Measurements from ENCODE around the gene SEC22B. TPM values are rescaled to one million over a fixed set of nuclear protein-coding genes. Genes with fewer than 3 reads are reported as not detected.
A peak's percentile ranks its signal among the peaks of the same experiment; 100 is the strongest.
"Not testable (repeated sequence)": the region's sequence is repeated elsewhere in the genome, so short reads cannot be mapped to it uniquely, and the experiment has no call there.

SEC22B gene
- total RNA-seq (2014; rRNA removed; shearing (Covaris generic)): 31.0 and 40.8 TPM in 2 replicates

DNA sequence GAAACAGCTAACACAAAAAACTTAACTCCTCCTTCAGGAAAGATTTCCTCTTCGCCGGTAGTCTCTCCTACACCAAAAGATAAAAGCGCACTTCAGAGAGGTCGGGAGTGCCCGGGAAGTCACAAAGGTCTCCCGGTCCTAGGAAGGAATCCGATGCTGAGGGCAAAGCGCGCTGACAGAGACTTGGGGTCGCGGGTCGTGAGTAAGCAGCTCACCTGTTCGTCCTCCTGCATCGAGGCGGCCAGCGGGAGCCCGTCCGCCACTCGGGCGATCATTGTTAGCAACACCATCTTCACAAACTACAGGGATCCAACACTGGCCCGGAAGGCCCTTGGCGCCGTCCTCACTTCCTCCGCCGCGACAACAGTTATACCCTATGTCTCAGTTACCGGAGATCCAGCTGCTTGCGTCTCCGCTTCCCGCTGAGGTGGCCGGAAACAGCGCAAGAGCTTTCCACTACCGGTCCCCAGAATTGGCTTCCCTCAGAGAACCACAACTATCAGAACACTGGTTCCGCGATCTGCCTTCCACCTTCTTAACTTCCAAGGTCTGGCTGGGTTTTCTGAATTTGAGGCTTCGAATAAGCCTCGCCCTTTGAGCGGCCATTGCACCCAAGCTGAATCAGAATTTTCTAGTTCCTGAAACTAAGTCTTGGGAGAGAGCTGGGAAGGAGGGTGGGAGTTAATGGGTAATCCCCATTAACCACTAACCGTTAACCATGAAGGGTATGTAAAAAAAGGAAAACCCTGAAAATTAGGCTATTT, at the start of gene SEC22B:
SEC22B (minus strand) TSS at position 429 of the 764 bp plus-strand sequence; CDS start at position 290, 139 bp downstream.
- H3K27ac ChIP-seq: peak within 1 kb of the TSS; percentile 68
- peaks cover 22% of the 10 kb centered on the region for H3K4me1 ChIP-seq (replicated peaks)
- H3K4me3 ChIP-seq: peak within 1 kb of the TSS; percentile 68
- no peaks in the 10 kb centered on the region for H3K9me3 ChIP-seq (replicated peaks)
- H3K36me3 ChIP-seq: 0 out of 2 replicates have a peak, but pooled peaks cover 2% of the 10 kb centered on the region
- DNase-seq (ENCODE audit: low read depth in 1 of 2, low spot score in 2 of 2): peak; percentile 85 to 88
- H3K27me3 ChIP-seq (replicated peaks): no peaks in the 10 kb centered on the region

DNA sequence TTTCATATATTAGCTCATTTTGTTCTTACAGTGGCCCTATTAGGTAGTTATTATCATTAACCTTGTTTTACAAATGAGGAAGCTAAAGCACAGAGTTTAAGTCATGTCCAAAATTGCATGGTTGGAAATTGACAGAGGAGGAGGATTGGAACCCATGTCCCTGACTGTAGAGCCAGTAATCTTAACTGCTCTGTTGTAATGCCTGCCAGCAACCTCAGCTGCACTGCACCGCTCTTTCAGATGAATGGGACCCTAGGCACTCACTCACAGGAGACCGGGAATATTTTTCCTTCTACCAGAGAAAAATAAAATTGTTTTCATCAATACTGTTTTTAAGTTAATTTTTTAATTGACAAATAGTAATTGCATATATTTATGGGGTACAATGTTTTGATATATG, 41.6 kb upstream of the SEC22B start:
- not testable (repeated sequence) for H3K4me3 ChIP-seq; H3K4me1 ChIP-seq (replicated peaks); H3K9me3 ChIP-seq (replicated peaks); DNase-seq (ENCODE audit: low read depth in 1 of 2, low spot score in 2 of 2); H3K36me3 ChIP-seq; H3K27me3 ChIP-seq (replicated peaks); H3K27ac ChIP-seq

DNA sequence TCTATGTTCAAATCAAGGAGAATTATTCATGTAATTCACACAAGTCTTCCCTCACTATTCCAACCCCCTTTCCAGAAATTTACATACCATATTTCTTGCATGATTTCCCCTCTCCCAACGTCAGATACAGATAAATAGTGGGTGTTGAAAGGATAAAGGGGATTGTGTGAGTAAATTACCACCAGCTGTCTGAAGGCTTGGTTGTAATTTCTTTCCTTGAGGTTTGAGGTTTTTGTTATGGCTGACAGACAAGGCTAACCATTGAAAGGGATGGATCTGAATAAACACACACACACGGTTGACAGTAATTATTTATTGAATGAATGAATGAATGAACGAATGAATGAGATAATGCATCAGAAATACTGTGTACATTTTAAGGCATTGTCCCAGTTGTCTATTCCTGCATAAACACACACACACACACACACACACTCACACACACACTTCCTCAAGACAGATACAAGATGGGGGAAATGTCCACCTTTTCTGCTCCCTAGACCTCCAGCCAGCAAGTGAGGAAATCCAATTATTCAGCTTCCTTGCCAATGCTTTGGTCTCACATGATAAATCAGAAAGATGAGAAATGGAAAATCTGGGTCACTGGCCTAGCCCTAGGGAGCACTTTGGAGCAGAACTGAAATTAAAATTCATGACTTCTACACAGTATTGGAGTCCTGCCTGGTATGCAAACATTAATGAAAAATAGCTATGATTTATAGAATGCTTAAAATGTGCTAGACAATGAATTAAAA, 41.0 kb upstream of the SEC22B start:
- not testable (repeated sequence) for H3K4me1 ChIP-seq (replicated peaks); H3K9me3 ChIP-seq (replicated peaks); DNase-seq (ENCODE audit: low read depth in 1 of 2, low spot score in 2 of 2); H3K4me3 ChIP-seq; H3K27me3 ChIP-seq (replicated peaks); H3K36me3 ChIP-seq; H3K27ac ChIP-seq

DNA sequence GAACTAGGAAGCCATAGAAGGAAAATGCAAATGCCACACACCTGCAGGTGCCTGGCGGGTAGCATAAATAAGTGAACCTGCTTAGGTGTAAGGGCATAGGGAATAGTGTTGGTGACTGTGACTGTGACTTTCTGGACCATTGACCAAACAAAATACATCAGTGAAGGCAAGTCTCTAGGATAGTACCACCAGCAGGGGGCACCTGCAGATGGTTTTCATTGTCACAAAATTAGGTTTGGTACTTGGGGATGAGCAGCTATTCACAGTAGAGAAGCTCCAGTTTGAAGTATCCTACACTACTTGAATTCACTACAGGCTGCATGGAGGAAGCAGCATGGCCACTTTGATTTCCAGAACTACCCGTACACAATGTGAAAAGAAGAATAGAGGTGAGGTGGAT, 37.3 kb upstream of the SEC22B start:
- not testable (repeated sequence) for H3K36me3 ChIP-seq; H3K27me3 ChIP-seq (replicated peaks); DNase-seq (ENCODE audit: low read depth in 1 of 2, low spot score in 2 of 2); H3K4me1 ChIP-seq (replicated peaks); H3K27ac ChIP-seq; H3K4me3 ChIP-seq; H3K9me3 ChIP-seq (replicated peaks)

DNA sequence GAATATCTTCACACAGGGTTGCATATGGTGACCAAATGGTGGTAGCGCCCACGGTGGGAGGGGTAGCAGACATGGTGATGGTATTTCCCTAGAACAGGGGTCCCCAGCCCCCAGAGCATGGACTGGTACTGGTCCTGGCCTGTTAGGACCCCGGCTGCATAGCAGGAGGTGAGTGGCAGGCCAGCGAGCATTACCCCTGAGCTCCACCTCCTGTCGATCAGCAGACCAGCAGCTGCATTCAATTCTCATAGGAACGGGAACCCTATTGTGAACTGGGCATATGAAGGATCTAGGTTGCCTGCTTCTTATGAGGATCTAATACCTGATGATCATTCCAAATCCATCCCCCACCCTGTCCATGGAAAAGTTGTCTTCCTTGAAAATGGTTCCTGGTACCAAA, 34.4 kb upstream of the SEC22B start:
- H3K27ac ChIP-seq; H3K9me3 ChIP-seq (replicated peaks); H3K4me3 ChIP-seq; DNase-seq (ENCODE audit: low read depth in 1 of 2, low spot score in 2 of 2); H3K4me1 ChIP-seq (replicated peaks); H3K36me3 ChIP-seq; H3K27me3 ChIP-seq (replicated peaks): not testable (repeated sequence)

DNA sequence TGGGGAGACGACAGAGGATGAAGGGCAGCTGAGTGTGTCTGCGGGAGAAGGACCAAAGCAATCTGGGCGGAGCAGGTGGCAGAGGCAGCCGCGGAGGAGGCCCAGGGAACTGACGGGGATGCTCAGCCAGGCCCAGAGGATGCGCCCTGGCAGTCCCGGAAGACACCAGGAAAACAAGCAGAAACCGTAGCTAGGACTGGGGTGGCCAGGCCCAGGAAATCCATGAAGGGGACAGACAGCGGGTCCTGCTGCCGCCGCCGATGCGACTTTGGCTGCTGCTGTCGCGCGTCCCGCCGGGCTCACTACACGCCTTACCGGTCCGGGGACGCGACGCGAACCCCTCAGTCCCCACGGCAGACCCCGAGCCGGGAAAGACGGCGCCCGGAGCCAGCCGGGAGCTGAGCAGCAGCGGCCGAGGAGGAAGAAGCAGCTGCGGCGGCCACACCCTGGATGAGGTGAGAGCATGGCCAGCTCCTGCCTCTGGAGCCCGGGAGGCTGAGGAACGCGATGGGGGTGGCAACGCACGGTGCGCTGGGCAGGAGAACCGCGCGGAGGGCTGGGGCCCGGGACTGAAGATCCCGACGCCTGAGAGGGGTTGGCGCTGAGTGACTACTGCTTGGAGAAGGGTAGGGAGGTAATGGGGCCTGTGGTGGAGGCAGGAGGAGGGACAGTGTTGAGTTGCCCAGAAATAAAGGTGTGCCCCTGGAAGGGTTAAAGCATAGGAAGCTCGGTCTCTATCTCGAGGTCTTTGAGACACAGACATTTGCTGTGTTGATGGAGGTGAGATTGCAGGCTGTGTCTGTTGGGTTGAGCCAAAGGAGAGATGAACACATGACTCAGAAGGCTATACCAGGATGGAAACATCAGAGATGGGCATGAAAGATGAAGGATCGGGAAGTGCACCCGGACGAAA, 20.8 kb upstream of the SEC22B start:
- not testable (repeated sequence) for H3K9me3 ChIP-seq (replicated peaks); H3K27me3 ChIP-seq (replicated peaks); H3K27ac ChIP-seq; H3K4me3 ChIP-seq; H3K4me1 ChIP-seq (replicated peaks); DNase-seq (ENCODE audit: low read depth in 1 of 2, low spot score in 2 of 2); H3K36me3 ChIP-seq

DNA sequence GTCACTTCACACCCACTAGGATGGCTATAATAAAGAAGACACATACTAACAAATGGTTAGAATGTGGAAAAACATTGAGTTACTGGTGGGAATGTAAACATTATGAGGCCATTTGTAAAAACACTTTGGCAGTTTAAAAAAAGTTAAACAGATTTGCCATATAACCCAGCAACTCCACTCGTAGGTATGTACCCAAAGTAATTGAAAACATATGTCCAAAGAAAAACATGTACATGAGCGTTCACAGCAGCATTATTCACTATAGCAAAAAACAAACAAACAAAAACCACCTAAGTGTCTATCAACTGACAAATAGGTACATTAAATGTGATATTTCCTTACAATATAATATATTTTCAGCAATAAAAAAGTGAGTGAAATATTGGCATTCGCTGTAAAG, 12.3 kb upstream of the SEC22B start:
- H3K4me1 ChIP-seq (replicated peaks); H3K36me3 ChIP-seq; H3K9me3 ChIP-seq (replicated peaks); H3K4me3 ChIP-seq; DNase-seq (ENCODE audit: low read depth in 1 of 2, low spot score in 2 of 2); H3K27ac ChIP-seq; H3K27me3 ChIP-seq (replicated peaks): not testable (repeated sequence)

DNA sequence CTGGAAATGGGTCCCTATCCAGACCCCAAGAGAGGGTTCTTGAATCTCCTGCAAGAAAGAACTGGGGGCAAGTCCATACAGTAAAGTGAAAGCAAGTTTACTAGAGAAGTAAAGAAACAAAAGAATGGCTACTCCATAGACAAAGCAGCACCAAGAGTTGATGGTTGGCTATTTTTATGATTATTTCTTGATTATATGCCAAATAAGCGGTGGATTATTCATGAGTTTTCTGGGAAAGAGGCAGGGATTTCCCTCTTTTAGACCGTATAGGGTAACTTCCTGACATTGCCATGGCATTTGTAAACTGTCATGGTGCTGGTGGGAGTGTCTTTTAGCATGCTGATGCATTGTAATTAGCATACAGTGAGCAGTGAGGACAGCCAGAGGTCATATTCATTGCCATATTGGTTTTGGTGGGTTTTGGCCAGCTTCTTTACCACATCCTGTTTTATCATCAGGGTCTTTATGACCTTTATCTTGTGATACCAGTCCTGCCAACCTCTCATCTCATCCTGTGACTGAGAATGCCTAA, 5.9 kb upstream of the SEC22B start:
- not testable (repeated sequence) for H3K27ac ChIP-seq; H3K9me3 ChIP-seq (replicated peaks); H3K4me3 ChIP-seq; H3K27me3 ChIP-seq (replicated peaks); H3K36me3 ChIP-seq; DNase-seq (ENCODE audit: low read depth in 1 of 2, low spot score in 2 of 2)
- H3K4me1 ChIP-seq (replicated peaks): peaks cover 17% of the 10 kb centered on the region

DNA sequence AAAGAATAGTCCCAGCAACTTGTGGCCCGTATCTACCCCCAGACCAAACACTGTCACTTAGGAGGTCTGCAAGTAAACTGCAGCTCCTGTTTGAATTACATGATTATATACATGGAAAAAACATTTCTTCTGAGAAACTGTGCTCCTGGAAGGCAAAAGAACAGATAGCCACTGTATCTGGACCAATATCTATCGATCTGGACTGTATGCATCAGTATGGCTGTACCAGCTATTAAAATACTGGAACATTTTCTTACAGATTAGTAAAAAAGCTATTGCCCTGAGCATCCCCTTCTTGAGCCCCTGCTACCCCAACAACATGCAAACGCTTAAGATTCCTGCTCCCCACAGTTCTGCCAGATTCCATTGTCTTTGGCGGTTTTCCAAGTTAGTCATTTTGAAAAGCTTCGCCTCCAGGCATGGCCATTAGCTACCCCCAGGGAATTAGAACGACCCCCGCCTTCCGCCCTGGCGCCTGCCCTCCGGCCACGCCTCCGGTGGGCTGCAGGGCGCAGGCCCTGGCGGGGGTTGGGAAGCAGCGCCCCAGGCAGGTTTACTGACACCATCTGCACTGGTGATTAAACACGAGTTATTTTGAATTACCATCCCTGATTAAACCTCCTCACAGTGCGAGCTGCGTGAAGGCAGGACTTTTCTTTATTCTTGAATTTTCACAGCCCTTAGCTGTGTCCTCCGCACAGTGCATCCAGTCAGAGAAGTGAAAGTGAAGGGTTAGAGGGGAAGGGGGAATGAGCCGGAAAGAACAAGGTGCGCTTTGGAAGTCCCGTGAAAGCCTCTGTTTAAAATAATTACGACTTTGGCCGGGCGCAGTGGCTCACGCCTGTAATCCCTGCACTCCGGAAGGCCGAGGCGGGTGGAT, 3.7 kb upstream of the SEC22B start:
- H3K27me3 ChIP-seq (replicated peaks); H3K9me3 ChIP-seq (replicated peaks); H3K4me3 ChIP-seq; H3K36me3 ChIP-seq: not testable (repeated sequence)
- DNase-seq (ENCODE audit: low read depth in 1 of 2, low spot score in 2 of 2): peak; percentile 73 to 76
- Histone ChIP-seq H3K4me1 (replicated peaks) (peaks cover 22% of the 10 kb centered on the region), H3K27ac (peak overlapping the region; percentile 60)

DNA sequence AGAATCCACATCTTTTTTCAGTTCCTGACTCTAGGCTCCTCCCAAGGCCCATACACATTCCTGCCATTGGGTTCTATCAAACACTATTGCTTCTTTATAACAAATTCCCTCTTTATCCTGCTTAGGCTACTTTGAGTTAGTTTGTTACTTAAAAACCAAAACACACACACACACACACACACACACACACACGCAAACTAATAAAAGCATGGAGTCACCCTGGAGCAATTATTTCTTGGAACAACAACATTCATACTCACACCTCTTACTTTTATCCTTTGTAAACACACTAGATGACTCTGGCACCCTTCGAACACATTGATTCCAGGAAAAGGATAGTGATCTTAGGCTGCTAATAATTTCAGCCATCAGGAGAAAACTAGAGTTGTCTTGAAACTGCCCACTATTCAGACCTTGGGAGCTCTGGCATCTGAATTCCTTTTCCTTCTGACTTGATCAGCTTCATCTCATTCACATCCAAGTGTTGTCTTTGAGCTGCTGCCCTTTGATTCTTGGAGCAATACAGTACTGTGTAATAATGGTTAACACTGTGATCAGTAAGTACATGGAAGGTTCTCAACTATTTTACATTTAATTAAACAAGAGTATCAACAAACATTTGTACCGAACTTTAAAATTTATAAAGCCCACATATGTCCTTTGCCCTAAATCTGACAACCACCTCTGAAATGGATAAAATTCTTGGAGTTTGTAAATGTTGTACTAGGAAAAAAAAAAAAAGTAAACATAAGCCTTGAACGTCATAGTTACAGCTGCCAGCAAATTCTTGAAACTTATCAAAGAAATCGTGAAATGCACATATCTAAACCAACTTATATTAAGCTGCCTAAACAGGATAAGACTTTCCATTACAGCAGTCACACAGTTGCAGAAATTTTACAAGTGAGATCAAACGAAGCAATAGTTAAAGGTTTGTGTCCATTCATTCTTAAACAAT, 2.8 kb upstream of the SEC22B start:
- Histone ChIP-seq H3K27me3 (replicated peaks) (no peaks in the 10 kb centered on the region), H3K27ac (peak overlapping the region; percentile 60), H3K4me1 (replicated peaks) (peaks cover 22% of the 10 kb centered on the region), H3K4me3 (no peak overlapping the region), H3K36me3 (0 out of 2 replicates have a peak, but pooled peaks cover 2% of the 10 kb centered on the region), H3K9me3 (replicated peaks) (no peaks in the 10 kb centered on the region)
- DNase-seq (ENCODE audit: low read depth in 1 of 2, low spot score in 2 of 2): peak in 1 of 2 experiments; percentile 60

DNA sequence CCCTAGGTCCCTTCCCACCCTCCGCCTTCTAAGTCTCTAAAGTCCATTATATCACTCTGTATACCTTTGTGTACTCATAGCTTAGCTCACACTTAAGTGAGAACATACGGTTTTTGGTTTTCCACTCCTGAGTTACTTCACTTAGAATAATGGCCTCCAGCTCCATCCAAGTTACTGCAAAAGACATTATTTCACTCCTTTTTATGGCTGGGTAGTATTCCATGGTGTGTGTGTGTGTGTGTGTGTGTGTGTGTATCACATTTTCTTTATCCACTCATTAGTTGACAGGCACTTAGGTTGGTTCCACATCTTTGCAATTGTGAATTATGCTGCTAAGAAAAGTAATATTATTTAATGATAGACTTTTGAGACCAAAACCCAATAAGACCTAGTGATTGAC, 1.7 kb upstream of the SEC22B start:
- not testable (repeated sequence) for DNase-seq (ENCODE audit: low read depth in 1 of 2, low spot score in 2 of 2); H3K27ac ChIP-seq; H3K9me3 ChIP-seq (replicated peaks); H3K27me3 ChIP-seq (replicated peaks); H3K4me3 ChIP-seq; H3K36me3 ChIP-seq
- peaks cover 22% of the 10 kb centered on the region for H3K4me1 ChIP-seq (replicated peaks)

DNA sequence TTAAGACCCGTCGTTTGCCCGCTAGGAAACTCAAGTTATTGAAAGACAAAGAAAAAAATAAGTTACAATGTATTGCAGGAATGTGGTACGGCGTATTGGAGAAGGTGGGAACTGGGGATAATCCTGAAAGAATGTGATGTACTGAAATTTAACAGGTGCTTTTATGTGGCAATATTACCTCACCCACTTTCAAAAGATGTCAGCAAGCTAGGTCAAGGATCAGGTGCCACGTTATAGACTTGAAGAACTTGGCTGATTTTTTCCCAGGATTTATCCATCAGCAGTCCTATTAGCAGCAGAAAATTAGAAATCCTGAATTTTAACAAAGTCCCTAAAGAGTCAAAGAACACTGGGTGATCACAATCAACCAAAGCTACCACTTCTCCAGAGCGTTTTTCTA, 632 bp downstream of the SEC22B start:
- H3K9me3 ChIP-seq (replicated peaks); H3K27me3 ChIP-seq (replicated peaks); H3K36me3 ChIP-seq; DNase-seq (ENCODE audit: low read depth in 1 of 2, low spot score in 2 of 2): not testable (repeated sequence)
- H3K27ac ChIP-seq: peak overlapping the region; percentile 68
- peaks cover 22% of the 10 kb centered on the region for H3K4me1 ChIP-seq (replicated peaks)
- H3K4me3 ChIP-seq: peak overlapping the region; percentile 68

All from SJSA1 (cell line).